ENCODE measurements around the gene CRTAC1.

The CRTAC1 gene

GRCh38 chr10:97898429-97898828 is 132.0 kb downstream of the CRTAC1 start:
- DNase-seq (ENCODE audit: low read depth in 2 of 2): no peak

DNA sequence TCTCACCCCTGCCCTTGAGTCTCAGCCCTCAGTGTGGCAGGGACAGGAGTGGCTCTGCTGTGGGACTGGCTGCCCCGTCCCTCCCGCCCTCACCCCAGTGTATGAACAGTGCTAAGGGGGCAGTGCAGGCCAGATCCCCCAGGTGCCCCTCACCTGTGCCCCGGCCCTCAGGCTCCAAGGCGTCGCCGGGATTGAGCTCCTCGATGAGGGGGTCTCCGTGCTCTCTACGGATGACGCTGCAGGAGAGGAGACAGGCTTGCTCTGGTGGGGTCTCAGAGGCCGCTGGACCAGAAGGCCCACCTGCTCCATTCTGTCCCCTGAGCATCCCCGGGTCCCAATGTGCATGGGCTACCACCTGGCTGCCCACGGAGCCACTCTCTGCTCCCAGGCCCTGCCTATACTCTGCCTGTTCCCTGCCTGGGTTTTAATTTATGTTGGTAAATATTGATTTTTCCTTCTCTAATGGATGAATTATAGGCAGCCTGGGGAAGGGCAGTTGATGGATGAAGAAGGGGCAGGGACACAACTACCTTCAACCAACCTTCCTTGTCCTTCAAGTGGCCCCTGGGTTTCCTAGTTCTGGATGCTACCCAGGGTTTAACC is 133.6 kb downstream of the CRTAC1 start:
- no peak for DNase-seq (ENCODE audit: low read depth in 2 of 2)

DNA sequence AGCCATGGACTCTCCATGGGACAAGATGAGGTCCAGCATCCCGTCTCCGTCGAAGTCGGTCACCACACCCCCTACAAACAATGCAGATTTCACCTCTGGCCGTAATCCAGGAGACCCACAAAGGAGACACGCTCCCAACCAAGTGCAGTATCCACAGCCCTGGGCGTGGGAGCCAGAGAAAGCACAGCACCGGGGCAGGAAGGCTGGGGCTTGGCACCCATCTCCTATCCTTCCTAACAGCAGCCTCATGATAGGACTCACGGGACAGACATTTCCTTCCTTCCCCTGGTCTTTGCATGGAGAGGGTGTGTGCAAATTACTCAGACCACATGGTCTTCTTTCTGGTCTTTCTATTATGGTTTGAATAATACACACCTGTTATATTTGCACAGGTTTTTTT is 134.5 kb downstream of the CRTAC1 start:
- DNase-seq (ENCODE audit: low read depth in 2 of 2): no peak

DNA sequence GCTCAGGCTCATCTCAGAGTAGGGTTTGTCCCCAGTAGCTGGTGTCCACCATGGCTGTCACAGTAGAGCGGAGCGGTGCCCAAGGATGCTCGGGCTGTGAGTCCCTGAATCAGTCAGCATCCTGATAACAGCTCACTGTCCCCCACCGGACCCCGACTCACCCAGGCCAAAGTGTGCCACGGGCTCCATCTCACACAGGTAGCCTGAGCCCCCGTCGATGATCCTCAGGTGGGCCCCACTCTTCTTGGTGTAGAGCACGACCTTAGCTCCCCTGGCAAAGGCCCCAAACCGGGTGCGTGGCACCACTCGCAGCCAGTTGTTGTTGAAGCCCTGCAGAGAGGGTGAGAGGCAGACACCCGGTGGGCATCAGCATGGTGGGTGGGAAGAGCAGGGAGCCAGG is 135.3 kb downstream of the CRTAC1 start:
- DNase-seq (ENCODE audit: low read depth in 2 of 2): no peak

DNA sequence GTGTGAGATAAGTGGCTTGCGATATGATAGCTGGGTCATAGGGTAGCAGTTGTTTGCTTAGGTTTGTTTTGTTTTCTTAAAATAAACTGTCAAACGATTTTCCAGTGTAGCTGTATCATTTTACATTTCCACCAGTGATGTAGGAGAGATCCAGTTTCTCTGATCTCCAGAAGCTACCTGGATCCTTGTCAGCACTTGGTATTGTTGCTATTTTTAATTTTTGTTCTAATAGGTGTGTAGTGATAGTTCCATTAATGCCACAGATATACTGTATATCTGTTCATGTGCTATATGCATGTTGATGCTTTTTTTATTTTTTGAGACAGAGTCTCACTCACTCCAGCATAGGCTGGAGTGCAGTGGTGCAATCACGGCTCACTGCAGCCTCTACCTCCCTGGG is 136.3 kb downstream of the CRTAC1 start:
- no peak for DNase-seq (ENCODE audit: low read depth in 2 of 2)

GRCh38 chr10:97892939-97893338 is 137.5 kb downstream of the CRTAC1 start:
- no peak for DNase-seq (ENCODE audit: low read depth in 2 of 2)

- no peak for DNase-seq (ENCODE audit: low read depth in 2 of 2)
Measured at GRCh38 chr10:97892506-97892905, 137.9 kb downstream of the CRTAC1 start.

DNA sequence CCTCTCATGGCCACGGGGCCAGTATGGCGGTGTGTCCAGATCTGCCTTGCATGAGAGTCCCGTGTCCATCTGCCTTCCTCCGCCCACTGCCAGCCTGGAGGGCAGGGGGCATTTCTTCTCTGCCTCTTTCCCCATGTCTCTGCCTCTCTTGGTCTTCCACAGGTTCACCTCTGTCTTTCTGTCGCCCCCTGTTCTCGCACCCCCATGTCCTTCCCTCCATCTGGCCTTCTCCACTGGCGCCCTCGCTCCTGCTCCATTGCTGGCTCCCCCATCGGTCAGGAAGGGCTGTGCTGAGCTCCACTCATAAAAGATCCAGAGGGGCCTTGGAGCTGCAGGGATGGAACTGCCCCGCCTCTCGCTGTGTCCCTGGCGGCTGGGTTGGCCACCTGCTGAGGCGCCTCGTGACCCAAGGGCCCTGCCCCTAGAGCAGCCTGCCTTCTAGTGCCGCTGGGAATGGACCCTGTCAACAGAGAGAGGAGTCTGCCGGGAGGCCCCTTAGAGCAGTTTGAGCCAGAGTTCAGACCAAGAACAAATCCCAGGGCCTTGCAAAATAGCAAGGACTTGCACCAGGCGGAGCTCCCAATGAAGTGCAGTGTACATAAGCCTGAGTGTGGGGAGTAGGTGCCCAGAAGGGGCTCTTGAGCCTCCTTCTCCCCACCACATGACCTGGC is 138.8 kb downstream of the CRTAC1 start:
- no peak for DNase-seq (ENCODE audit: low read depth in 2 of 2)

DNA sequence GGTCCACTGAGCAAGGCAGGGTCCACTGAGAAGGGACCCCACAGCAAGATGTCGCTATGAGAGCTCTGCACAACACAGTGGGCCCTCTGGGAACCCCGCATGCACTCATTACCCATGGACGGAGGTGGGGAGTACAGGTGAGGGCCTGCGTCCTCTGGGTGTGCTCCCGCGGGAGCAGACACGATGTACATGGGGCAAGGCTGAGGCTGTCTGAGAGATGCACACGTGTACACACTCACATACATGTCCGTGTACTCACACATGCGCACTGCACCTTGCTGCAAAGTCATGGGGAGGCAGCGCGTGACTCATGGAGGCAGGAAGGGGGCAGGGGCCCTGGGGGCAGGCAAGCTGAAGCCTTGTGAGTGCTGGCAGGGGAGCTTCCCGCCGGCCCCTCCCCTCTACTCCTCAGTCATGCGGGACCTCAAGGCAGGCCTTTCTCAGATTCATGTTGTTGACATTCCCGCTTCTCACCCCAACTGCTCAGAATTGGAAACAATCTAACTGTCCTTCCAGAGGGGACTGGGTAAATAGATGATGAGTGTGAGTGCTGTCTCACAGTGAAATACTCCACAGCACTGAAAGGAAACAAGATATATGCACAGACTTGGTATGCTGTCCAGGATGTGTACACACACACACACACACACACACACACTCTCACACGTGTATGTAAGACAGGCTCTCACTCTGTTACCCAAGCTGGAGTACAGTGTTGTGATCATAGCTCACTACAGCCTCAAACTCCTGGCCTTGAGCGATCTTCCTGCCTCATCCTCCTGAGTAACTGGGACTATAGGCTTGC is 140.8 kb downstream of the CRTAC1 start:
- DNase-seq (ENCODE audit: low read depth in 2 of 2): no peak

GRCh38 chr10:97888641-97889262 is 141.7 kb downstream of the CRTAC1 start:
- DNase-seq (ENCODE audit: low read depth in 2 of 2): no peak

DNA sequence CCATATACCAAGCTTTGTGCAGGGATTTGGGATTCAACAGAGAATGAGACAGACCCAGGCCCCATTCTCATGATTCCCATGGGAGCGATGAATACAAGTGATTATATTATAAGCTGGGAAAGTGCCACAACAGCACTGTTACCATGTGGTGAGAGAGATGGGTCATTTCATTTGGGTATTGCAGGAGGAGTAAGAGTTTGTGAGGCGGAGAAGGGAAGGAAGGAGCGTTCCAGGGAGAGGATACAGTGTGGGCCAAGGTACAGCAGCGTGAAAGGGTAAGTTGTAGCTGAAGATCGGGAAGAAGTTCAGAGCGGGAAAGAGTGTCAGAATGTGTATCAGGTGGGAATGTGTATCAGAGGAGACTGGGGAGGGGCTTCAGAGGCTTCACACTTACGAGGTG is 142.3 kb downstream of the CRTAC1 start:
- DNase-seq (ENCODE audit: low read depth in 2 of 2): no peak

GRCh38 chr10:97887399-97887798 is 143.0 kb downstream of the CRTAC1 start:
- DNase-seq (ENCODE audit: low read depth in 2 of 2): no peak

DNA sequence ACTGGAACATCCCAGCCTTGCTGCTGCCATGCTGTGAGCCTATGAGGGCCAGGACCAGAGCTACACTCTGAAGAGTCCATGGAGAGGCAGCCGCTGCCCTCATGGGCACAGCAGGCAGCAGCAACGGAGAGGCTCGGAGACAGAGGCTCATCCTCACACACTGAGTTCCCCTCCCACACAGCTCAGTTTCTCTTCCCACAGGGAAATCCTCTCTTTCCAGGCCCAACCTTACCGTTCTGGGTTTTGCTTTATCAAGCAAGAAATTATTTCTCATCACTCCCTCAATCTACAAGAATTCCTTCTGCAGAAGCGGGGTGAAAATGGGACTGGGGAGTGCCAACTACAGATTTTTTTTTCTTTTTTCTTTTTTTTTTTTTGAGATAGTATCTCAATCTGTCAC is 144.1 kb downstream of the CRTAC1 start:
- no peak for DNase-seq (ENCODE audit: low read depth in 2 of 2)

DNA sequence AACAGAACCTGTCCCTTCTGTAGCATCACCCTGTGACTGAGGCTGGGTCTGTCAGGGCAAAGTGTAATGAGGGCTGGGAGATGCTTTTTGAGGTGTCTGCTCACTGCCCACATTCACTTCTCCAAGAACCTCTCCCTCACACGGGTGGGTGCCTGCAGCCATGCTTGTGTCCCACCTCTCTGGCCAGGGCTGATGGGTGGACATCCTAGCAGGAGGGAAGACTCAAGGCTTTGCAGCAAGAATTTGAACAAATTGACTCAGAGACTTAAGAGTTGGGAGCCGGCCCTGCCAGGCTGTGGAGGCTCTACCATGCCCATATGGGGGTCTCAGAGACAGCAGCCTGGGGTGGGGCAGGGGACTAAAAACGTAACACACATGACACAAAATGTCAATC is 147.3 kb downstream of the CRTAC1 start:
- DNase-seq (ENCODE audit: low read depth in 2 of 2): no peak

GRCh38 chr10:97882142-97883091 is 148.0 kb downstream of the CRTAC1 start:
- no peak for DNase-seq (ENCODE audit: low read depth in 2 of 2)

DNA sequence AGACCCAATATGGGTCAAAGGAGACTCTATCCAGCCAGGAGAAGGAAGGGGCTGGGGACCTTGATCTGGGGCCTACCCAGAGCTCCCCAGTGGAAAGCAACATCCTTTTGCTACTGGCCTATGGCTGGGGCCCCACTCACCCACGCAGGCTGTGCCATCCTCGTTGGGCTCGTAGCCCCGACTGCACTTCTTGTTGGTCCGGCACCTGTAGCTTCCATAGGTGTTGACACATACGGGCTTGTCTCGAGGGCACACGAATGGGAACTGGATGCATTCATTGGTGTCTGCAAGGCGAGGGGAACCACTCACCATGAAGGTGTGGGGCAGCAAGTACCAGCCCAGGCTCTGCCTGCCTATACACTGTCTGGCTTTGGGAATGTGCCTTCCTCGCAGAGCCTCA is 150.3 kb downstream of the CRTAC1 start:
- DNase-seq (ENCODE audit: low read depth in 2 of 2): no peak

DNA sequence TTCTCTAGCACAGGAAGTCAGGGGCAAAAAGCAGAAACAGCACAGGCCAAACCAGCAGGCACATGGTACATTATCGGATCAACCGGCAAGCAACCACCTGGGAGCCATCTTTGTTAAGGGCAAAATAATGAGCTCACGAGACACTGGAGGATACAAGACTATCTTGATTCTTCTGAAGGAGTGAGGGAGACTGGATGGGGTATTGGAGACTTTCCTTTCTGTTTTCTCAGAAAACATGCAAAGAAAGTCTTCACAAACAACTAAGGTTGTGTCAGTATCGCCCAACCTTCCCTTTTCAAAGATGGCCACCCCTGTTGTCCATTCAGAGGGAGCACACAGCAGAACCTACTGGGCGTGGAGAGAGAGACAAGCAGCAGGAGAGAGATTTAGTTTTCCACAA is 151.2 kb downstream of the CRTAC1 start:
- DNase-seq (ENCODE audit: low read depth in 2 of 2): no peak

GRCh38 chr10:97876402-97876801 is 154.0 kb downstream of the CRTAC1 start:
- no peak for DNase-seq (ENCODE audit: low read depth in 2 of 2)

GRCh38 chr10:97875391-97875790 is 155.0 kb downstream of the CRTAC1 start:
- no peak for DNase-seq (ENCODE audit: low read depth in 2 of 2)

DNA sequence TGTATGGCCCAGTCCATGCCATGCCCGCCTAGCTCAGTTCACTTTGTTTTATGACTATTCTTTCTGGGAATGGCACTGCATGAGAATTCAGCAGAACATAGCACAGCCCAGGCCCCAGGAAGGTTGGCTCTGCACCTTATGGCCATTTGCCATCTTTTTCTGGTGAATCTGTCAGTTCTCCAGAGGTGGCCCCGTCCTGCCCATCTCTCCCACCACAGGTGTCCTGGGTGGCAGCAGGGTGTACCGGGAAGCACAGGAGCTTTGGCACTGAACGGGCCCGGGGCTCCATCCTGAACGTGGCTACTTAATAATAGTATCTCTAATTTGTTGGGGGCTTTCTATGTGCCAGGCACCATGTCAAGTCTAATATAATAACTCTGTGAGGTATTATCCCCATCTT is 156.1 kb downstream of the CRTAC1 start:
- DNase-seq (ENCODE audit: low read depth in 2 of 2): no peak

- DNase-seq (ENCODE audit: low read depth in 2 of 2): no peak
Measured at GRCh38 chr10:97873569-97873968, 156.9 kb downstream of the CRTAC1 start.

DNA sequence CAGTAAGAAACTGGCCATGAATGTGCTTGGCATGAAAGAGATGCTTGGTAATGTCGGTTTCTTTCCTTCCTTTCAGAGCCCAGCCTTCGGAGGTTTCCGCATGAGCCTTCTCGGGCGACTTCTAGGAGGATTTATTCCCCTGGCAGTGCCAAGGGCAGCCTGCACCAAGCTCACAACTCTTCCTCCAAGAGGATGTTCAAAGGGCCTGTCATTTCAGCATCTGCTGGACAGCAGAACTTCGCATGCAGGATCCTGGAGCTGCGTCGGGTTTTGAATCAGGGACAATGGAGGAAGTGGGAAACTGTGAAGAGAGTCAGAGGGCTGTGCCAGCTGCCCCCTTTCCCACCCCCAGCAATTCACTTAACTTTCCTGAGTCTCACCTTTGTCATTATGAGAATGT is 159.4 kb downstream of the CRTAC1 start:
- DNase-seq (ENCODE audit: low read depth in 2 of 2): no peak

Measured in stimulated activated CD4-positive, alpha-beta T cell treated with anti-CD3 and anti-CD28 coated beads, Interleukin-1b, Interleukin-23, amount 100 ng/mL, for 1 hour (primary cell).